B cell (primary cell): Measurements from ENCODE around the gene RAB6A. TPM values are rescaled to one million over a fixed set of nuclear protein-coding genes. Genes with fewer than 3 reads are reported as not detected.

Experiments
- ATAC-seq: fragments of 200-7000 bp; cut with Tn5 transposase; one replicate; pipeline ENCODE4 v1.10.0; 2021; ENCODE audit warnings: low read depth, mild to moderate bottlenecking, moderate number of reproducible peaks, moderate library complexity
- CTCF ChIA-PET: fragments of 350-600 bp; sonication (Branson Sonifier 250); formaldehyde crosslinking; loops from one replicate; lab custom pipeline; 2021; ENCODE audit warnings: antibody characterized with exemption, inconsistent platforms; lab: Charles Lee
- POLR2A ChIA-PET: fragments of 350-600 bp; sonication (Branson Sonifier 250); formaldehyde crosslinking; loops from one replicate; lab custom pipeline; 2021; ENCODE audit warnings: antibody characterized with exemption; lab: Charles Lee
- DNase-seq: peaks from one replicate; pipeline ENCODE4 v3.0.0; 2013
- H2AFZ ChIP-seq: 2 replicates; pipeline ENCODE4 v1.6.1; 2012; ENCODE audit warnings: mild to moderate bottlenecking, low read depth, low read length; ENCODE audit not compliant: insufficient read depth, poor library complexity, severe bottlenecking
- H3K27ac ChIP-seq, 2 donors: 1 replicate in 1 of 2; 2 replicates in 1 of 2; pipeline ENCODE4 v1.5.1; 2012 to 2013; ENCODE audit warnings: low read length in 2 of 2, mild to moderate bottlenecking in 2 of 2, moderate library complexity in 1 of 2
- H3K27me3 ChIP-seq, 4 experiments: fragments of 200-600 bp in 1 of 4; sonication (generic) in 1 of 4; replicated peaks in 1 of 4; 1 replicate in 2 of 4; 2 replicates in 2 of 4; pipeline versions ENCODE4 v1.6.1 to v1.7.0; 2013 to 2016; ENCODE audit warnings: low read length in 3 of 4, mild to moderate bottlenecking in 2 of 4, mixed read lengths in 1 of 4, moderate library complexity in 1 of 4; ENCODE audit not compliant: insufficient read depth in 4 of 4, control insufficient read depth in 3 of 4; ENCODE audit errors: control extremely low read depth in 1 of 4
- H3K36me3 ChIP-seq, 2 experiments: replicated peaks in 1 of 2; 1 replicate in 1 of 2; 2 replicates in 1 of 2; pipeline versions ENCODE4 v1.6.1 to v1.7.1; 2013; ENCODE audit warnings: low read length in 1 of 2; ENCODE audit not compliant: insufficient read depth in 2 of 2, control insufficient read depth in 1 of 2; ENCODE audit errors: control extremely low read depth in 1 of 2, extremely low read depth in 1 of 2
- H3K4me1 ChIP-seq, 2 donors: fragments of 200-600 bp in 1 of 2; sonication (generic) in 1 of 2; 1 replicate in 1 of 2; 2 replicates in 1 of 2; pipeline versions ENCODE4 v1.5.1 to v1.6.1; 2013 to 2017; ENCODE audit warnings: low read length in 2 of 2; ENCODE audit not compliant: control insufficient read depth in 2 of 2, insufficient read depth in 2 of 2
- H3K4me2 ChIP-seq: replicated peaks from 2 replicates; pipeline ENCODE3; 2012; ENCODE audit warnings: mild to moderate bottlenecking, low read depth, low read length; ENCODE audit not compliant: poor library complexity, severe bottlenecking
- H3K4me3 ChIP-seq, 5 experiments: fragments of 200-600 bp in 1 of 5; sonication (generic) in 1 of 5; 1 replicate in 3 of 5; 2 replicates in 2 of 5; pipeline versions ENCODE4 v1.5.1 to v1.7.0; 2011 to 2016; ENCODE audit warnings: low read length in 4 of 5, mild to moderate bottlenecking in 4 of 5, low read depth in 2 of 5, control low read depth in 1 of 5, moderate library complexity in 1 of 5; ENCODE audit not compliant: insufficient read depth in 1 of 5; ENCODE audit errors: control extremely low read depth in 1 of 5, extremely low read depth in 1 of 5
- H3K79me2 ChIP-seq: fragments of 200-600 bp; sonication (generic); one replicate; pipeline ENCODE4 v1.6.0; 2016; ENCODE audit warnings: low read length; ENCODE audit not compliant: control insufficient read depth, insufficient read depth
- H3K9ac ChIP-seq: fragments of 200-600 bp; sonication (generic); 2 replicates; pipeline ENCODE4 v1.6.1; 2017; ENCODE audit warnings: mild to moderate bottlenecking, low read length, moderate library complexity
- H3K9me3 ChIP-seq, 3 donors: one replicate each; pipeline versions ENCODE4 v1.6.1 to v1.7.1; 2013; ENCODE audit warnings: low read length in 2 of 3; ENCODE audit not compliant: control insufficient read depth in 2 of 3, insufficient read depth in 1 of 3; ENCODE audit errors: control extremely low read depth in 1 of 3
- H4K20me1 ChIP-seq: 2 replicates; pipeline ENCODE4 v1.6.0; 2012; ENCODE audit warnings: mild to moderate bottlenecking, low read length; ENCODE audit not compliant: insufficient read depth, control insufficient read depth, poor library complexity, severe bottlenecking
- H3K27ac Mint-ChIP-seq: one replicate; pipeline ENCODE4 v1.8.0; 2021; ENCODE audit warnings: mixed read lengths
- H3K27me3 Mint-ChIP-seq: one replicate; pipeline ENCODE4 v1.8.0; 2021; ENCODE audit warnings: mixed read lengths
- H3K4me1 Mint-ChIP-seq: one replicate; pipeline ENCODE4 v1.8.0; 2021; ENCODE audit warnings: mixed read lengths
- H3K4me3 Mint-ChIP-seq: one replicate; pipeline ENCODE4 v1.8.0; 2021; ENCODE audit warnings: mixed read lengths
- H3K9me3 Mint-ChIP-seq: one replicate; pipeline ENCODE4 v1.8.0; 2022; ENCODE audit warnings: mixed read lengths; ENCODE audit not compliant: insufficient read depth
- EZH2 ChIP-seq: IDR thresholded peaks from 2 replicates; pipeline ENCODE4 v1.6.1; 2012; ENCODE audit warnings: borderline replicate concordance, low read depth, mild to moderate bottlenecking, moderate library complexity, low read length; ENCODE audit not compliant: insufficient read depth, poor library complexity, severe bottlenecking
- WGBS: methylation state at CpG from one replicate; pipeline ENCODE4 v1.1.5; 2013; ENCODE audit warnings: missing lambda C conversion rate; ENCODE audit not compliant: insufficient coverage; 5-methylcytosine and 5-hydroxymethylcytosine counted together
- intact Hi-C: fragments of 100-400 bp; cut with micrococcal nuclease; formaldehyde crosslinking; loops from one replicate; pipeline ENCODE4 v1.10.0; 2022
- polyA plus RNA-seq: library from polyadenylated mRNA; depleted of rRNA; stranded (reverse); fragments of >200 nt; gene quantifications from 2 replicates; pipeline ENCODE4 v1.2.3, GENCODE V29; 2012
- total RNA-seq, 2 donors: library from RNA; stranded (reverse); fragments of 120-200 nt in 1 of 2; gene quantifications; 1 replicate in 1 of 2; 2 replicates in 1 of 2; pipeline versions ENCODE4 v1.2.3 to v1.2.4, GENCODE V29; 2013 to 2022
- TF ChIP-seq, protein P1 (sequence below): fragments of 200-600 bp; IDR thresholded peaks from one replicate; pipeline ENCODE4 v1.8.0; 2022; ENCODE audit warnings: antibody characterized with exemption, mild to moderate bottlenecking

Gene RAB6A
- total and polyA plus RNA-seq, 2 donors (not counting 1 experiment from before 2014, with no cell fraction given): 17.2 to 70.5 TPM

DNA sequence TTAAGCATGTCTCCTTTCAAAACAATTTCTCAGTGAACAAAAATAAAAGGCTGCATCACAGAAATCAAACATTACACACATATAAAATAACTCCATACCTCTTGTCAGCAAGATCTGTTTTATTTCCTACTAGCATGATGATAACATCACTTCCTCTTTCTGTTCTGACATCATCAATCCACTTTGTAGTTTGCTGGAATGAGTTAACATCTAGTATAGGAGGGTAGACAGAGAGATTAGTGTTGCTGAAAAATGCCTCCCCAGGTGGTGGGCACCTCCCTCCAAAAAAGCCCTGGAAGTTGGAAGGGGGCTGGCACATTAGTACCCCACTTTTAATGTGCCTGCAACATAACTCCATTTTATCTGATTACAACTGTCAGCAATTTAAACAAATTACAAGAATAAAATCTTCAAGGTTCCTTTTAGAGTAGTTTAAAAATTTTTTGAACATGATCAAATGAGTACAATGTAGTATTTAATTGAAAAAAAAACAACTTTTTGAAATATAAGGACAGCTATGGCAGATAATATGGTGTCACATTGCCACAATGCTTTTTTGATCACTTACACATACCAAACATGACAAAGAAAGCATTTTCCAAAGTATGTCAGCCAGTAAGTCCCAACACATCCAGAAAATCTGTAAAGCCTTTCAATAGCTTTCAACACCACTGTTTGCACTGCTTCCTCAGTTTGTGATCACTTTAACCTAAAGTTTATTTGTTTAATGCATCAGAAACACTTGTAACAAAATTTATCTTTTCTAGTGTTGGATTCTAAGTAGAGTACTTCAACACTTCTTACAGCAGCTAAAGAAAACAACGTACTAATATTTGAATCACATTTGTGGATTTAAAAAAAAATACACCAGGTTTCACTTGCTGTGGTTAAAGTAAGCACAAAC, 44.5 kb downstream of the RAB6A start:
- Mint-ChIP-seq H3K4me1 (peaks cover 4% of the 10 kb centered on the region), H3K4me3 (no peak overlapping the region), H3K27ac (peak overlapping the region; percentile 50), H3K27me3 (no peaks in the 10 kb centered on the region), H3K9me3 (no peaks in the 10 kb centered on the region)
- TF ChIP-seq, protein P1, sequence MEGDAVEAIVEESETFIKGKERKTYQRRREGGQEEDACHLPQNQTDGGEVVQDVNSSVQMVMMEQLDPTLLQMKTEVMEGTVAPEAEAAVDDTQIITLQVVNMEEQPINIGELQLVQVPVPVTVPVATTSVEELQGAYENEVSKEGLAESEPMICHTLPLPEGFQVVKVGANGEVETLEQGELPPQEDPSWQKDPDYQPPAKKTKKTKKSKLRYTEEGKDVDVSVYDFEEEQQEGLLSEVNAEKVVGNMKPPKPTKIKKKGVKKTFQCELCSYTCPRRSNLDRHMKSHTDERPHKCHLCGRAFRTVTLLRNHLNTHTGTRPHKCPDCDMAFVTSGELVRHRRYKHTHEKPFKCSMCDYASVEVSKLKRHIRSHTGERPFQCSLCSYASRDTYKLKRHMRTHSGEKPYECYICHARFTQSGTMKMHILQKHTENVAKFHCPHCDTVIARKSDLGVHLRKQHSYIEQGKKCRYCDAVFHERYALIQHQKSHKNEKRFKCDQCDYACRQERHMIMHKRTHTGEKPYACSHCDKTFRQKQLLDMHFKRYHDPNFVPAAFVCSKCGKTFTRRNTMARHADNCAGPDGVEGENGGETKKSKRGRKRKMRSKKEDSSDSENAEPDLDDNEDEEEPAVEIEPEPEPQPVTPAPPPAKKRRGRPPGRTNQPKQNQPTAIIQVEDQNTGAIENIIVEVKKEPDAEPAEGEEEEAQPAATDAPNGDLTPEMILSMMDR: no peak
- TF ChIP-seq EZH2: no peak
- H3K9ac ChIP-seq: no peak overlapping the region
- no peaks in the 10 kb centered on the region for H3K4me1 ChIP-seq
- H3K4me2 ChIP-seq: no peak overlapping the region
- no peak for ATAC-seq
- ChIA-PET POLR2A (interaction anchor here (0.6 kb wide), 1 partner anchor 46 kb away, joined by 6 read pairs; no protein-coding TSS in a partner anchor), CTCF (no interaction called here)
- H3K79me2 ChIP-seq: peaks cover 3% of the 10 kb centered on the region
- no peaks in the 10 kb centered on the region for H3K9me3 ChIP-seq
- H4K20me1 ChIP-seq: no peaks in the 10 kb centered on the region
- H3K27me3 ChIP-seq: no peaks in the 10 kb centered on the region
- peak; percentile 9 for DNase-seq
- no CpG with 5 or more reads among the region's 1 CpG for WGBS
- no peak overlapping the region for H3K4me3 ChIP-seq
- peak overlapping the region; percentile 17 for H2AFZ ChIP-seq
- H3K36me3 ChIP-seq: peaks cover 5 to 14% of the 10 kb centered on the region in 2 experiments
- intact Hi-C loops: no loop called here
- H3K27ac ChIP-seq: peak overlapping the region; percentile 3 to 38

- no CpG with 5 or more reads among the region's 2 CpGs for WGBS
- no peak overlapping the region for H3K4me3 Mint-ChIP-seq
- H3K4me3 ChIP-seq: no peak overlapping the region
- ChIA-PET CTCF (no interaction called here), POLR2A (interaction anchor here (0.6 kb wide), 1 partner anchor 47 kb away, joined by 6 read pairs; no protein-coding TSS in a partner anchor)
- H3K4me2 ChIP-seq: no peak overlapping the region
- peaks cover 3% of the 10 kb centered on the region for H3K79me2 ChIP-seq
- intact Hi-C loops: no loop called here
- DNase-seq (no peak), ATAC-seq (no peak)
- no peaks in the 10 kb centered on the region for H3K4me1 ChIP-seq
- H3K36me3 ChIP-seq: peaks cover 5 to 16% of the 10 kb centered on the region in 2 experiments
- H4K20me1 ChIP-seq: no peaks in the 10 kb centered on the region
- no peaks in the 10 kb centered on the region for H3K27me3 ChIP-seq
- H3K9me3 ChIP-seq: no peaks in the 10 kb centered on the region
- no peak overlapping the region for H3K27ac Mint-ChIP-seq
- no peaks in the 10 kb centered on the region for H3K9me3 Mint-ChIP-seq
- H2AFZ ChIP-seq: no peak overlapping the region
- H3K27ac ChIP-seq: peak overlapping the region in 1 of 2 donors; percentile 38
- H3K4me1 Mint-ChIP-seq: peaks cover 4% of the 10 kb centered on the region
- TF ChIP-seq EZH2: no peak
- TF ChIP-seq, protein P1: no peak
- no peak overlapping the region for H3K9ac ChIP-seq
- no peaks in the 10 kb centered on the region for H3K27me3 Mint-ChIP-seq
These were observed 45.3 kb downstream of the RAB6A start for GRCh38 chr11:73715541-73715940.
